ENCODE results near the gene PWWP2B.

PWWP2B gene

GRCh38 chr10:132446195-132446581, 49.2 kb downstream of the PWWP2B start:
- TF ChIP-seq CTCF (IDR thresholded peaks at IDR 0.05; ENCODE audit: low read depth, low read length): no peak
- H3K4me3 ChIP-seq (replicated peaks in 1 of 2; ENCODE audit: low read depth in 2 of 2, low read length in 2 of 2): no peak overlapping the region
- no peak for DNase-seq (ENCODE audit: low read depth in 2 of 2)

DNA sequence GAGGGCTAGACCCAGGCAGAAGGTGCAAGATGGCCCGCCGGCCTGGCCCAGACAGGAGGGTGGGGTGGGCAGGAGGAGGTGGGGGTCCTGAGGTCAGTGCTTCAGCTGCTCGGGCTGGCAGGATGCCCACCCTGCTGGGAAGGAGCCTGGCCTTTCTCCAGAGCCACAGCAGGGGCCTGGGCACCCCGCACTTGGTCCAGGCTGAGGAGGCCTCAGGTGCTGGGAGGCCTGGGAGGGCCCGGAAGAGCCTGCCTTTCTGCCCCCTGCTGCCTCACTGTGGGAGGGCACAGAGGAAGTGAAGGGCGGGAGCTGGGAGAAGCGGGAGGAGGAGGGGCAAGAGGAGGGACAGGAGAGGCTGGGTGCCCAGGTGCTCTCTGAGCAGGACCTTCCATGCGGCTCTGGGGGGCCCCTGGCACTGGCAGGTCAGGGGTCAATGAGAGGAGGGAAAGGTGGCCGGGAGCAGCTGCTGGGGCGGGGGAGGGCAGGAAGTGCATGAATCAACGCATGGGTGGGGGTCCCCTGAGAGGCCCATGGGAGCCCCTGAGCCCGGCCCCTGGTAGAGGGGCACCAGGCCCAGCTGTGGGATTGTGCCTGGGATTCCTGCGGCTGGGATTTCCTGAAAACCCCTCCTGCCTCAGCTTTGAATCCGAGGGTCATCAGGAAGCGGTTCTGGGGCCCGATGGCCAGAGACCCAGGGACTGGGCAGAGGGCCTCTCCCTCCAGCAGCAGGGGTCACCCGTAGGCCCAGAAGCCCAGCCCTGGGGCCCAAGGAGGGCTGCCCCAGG, 49.9 kb downstream of the PWWP2B start:
- no peak overlapping the region for H3K4me3 ChIP-seq (replicated peaks in 1 of 2; ENCODE audit: low read depth in 2 of 2, low read length in 2 of 2)
- peak; percentile 48 for TF ChIP-seq CTCF (IDR thresholded peaks at IDR 0.05; ENCODE audit: low read depth, low read length)
- DNase-seq (ENCODE audit: low read depth in 2 of 2): peak; percentile 28 to 39

DNA sequence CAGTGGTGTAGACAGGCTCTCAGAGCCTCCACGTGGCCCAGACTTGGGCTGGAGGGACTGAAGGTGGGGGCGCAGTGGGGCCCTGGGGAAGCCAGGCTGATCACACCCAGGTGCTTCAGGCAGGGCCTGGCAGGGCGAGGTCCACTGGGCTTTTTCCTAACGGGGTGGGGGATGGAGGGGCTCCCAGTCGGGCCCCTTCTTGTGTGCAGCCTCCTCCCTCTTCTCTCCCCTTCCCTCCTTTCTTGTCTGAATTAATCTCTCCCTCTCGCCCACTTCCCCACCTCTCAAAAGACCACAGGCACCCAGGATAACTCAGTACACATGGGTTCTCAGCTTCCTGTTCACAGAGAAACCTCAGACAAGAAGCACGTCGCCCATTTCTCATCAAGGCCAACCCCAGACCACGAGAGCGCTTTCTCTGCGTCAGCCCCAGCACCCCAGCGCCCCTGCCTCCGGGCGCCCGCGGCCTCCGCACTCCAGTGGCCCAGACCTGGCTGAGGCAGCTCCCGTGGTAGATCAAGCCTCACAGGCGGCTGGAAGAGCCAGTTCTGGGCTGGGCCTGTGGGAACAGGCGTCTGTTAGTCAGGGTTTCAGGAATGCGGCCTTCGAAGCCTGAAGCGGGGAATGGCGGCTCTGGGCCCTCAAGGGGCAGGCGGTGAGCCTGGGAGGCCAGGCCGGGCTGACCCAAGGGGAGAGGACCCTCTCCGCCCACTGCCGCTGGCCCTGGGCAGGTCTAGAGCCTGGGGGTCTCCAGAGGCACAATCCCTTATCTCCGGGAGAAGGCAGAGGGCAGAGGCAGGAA, 50.6 kb downstream of the PWWP2B start:
- peak; percentile 52 to 76 for DNase-seq (ENCODE audit: low read depth in 2 of 2)
- no peak for TF ChIP-seq CTCF (IDR thresholded peaks at IDR 0.05; ENCODE audit: low read depth, low read length)
- H3K4me3 ChIP-seq (replicated peaks in 1 of 2; ENCODE audit: low read depth in 2 of 2, low read length in 2 of 2): no peak overlapping the region

DNA sequence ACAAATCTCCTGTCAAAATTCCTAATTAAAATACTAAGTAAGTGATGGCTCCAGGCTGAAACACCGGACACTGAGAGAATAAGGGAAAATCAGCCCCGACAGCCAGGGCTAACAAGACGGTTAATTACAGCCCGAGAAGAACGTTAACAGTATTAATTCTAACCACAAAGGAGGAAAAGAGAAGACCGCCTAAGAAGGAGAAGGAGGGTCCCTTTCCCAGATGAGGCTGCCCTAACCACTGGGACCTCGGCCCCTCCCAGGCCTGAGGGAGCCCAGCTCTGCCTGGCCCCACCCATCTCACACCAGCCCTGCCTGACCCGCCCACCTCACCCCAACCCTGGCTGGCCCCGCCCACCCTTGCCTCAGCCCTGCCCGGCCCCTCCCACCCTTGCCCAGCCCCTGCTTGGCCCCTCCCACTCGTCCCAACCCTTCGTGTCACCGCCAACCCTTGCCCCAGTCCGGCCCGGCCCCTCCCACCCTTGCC, 51.3 kb downstream of the PWWP2B start:
- peak; percentile 16 to 17 for DNase-seq (ENCODE audit: low read depth in 2 of 2)
- no peak for TF ChIP-seq CTCF (IDR thresholded peaks at IDR 0.05; ENCODE audit: low read depth, low read length)
- no peak overlapping the region for H3K4me3 ChIP-seq (replicated peaks in 1 of 2; ENCODE audit: low read depth in 2 of 2, low read length in 2 of 2)

DNA sequence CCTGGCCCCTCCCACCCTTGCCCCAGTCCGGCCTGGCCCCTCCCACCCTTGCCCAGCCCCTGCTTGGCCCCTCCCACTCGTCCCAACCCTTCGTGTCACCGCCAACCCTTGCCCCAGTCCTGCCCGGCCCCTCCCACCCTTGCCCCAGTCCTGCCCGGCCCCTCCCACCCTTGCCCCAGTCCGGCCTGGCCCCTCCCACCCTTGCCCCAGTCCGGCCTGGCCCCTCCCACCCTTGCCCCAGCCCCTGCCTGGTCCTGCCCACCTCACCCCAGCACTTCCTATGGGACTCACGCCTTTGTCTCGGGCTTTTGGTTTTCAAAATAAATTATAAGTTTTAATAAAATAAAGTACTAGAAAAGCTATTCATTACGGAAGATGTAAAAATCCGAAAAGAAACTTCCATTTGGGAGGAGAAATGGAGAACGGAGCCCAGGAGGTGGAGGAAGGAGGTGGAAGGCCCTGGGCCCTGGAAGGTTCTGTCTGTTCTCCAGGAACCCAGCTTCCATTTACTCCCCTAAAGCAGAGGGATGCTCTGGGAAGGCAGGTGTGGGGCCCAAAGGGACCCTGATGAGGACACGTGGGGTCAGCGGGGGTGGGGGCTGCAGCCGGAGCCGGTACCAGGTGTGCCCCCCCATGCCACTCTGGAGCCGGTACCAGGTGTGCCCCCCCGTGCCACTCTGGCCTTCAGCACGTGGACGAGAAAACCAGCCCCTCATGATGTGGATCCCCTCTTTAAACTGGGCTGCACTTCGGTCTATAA, 52.2 kb downstream of the PWWP2B start:
- H3K4me3 ChIP-seq (replicated peaks in 1 of 2; ENCODE audit: low read depth in 2 of 2, low read length in 2 of 2): no peak overlapping the region
- DNase-seq (ENCODE audit: low read depth in 2 of 2): no peak
- no peak for TF ChIP-seq CTCF (IDR thresholded peaks at IDR 0.05; ENCODE audit: low read depth, low read length)

GRCh38 chr10:132449811-132450181, 52.8 kb downstream of the PWWP2B start:
- TF ChIP-seq CTCF (IDR thresholded peaks at IDR 0.05; ENCODE audit: low read depth, low read length): no peak
- H3K4me3 ChIP-seq (replicated peaks in 1 of 2; ENCODE audit: low read depth in 2 of 2, low read length in 2 of 2): no peak overlapping the region
- no peak for DNase-seq (ENCODE audit: low read depth in 2 of 2)

Measured in cardiac fibroblast (primary cell).